ENCODE data around the gene ITGB4.
"Not testable (repeated sequence)": the region's sequence is repeated elsewhere in the genome, so short reads cannot be mapped to it uniquely, and the experiment has no call there.

ITGB4 gene

GRCh38 chr17:75773808-75774470 lies 52.7 kb downstream of the ITGB4 start:
- no peak for DNase-seq

GRCh38 chr17:75774471-75774990 lies 53.3 kb downstream of the ITGB4 start:
- no peak for DNase-seq

- DNase-seq, result no peak
These were observed 53.9 kb downstream of the ITGB4 start for GRCh38 chr17:75774991-75775668.

GRCh38 chr17:75776386-75777295 lies 55.4 kb downstream of the ITGB4 start:
- no peak for DNase-seq

- DNase-seq, result no peak
These were observed 56.1 kb downstream of the ITGB4 start for GRCh38 chr17:75777296-75777922.

- DNase-seq, result not testable (repeated sequence)
These were observed 57.0 kb downstream of the ITGB4 start for GRCh38 chr17:75778066-75778860.

GRCh38 chr17:75778861-75779249 lies 57.6 kb downstream of the ITGB4 start:
- no peak for DNase-seq

- DNase-seq, result peak; percentile 100
These were observed 58.2 kb downstream of the ITGB4 start for GRCh38 chr17:75779250-75779986.

- DNase-seq, result no peak
These were observed 59.0 kb downstream of the ITGB4 start for GRCh38 chr17:75779987-75780889.

GRCh38 chr17:75783069-75783783 lies 62.0 kb downstream of the ITGB4 start:
- no peak for DNase-seq

GRCh38 chr17:75783803-75784472 lies 62.7 kb downstream of the ITGB4 start:
- no peak for DNase-seq

- DNase-seq, result peak; percentile 99
These were observed 63.3 kb downstream of the ITGB4 start, which contains the start of gene UNK for GRCh38 chr17:75784473-75785015. Gene UNK (plus strand): TSS chr17:75784806. CDS start chr17:75784881, 75 bp downstream.

GRCh38 chr17:75785016-75785890 lies 64.0 kb downstream of the ITGB4 start:
- peak; percentile 86 to 89 for DNase-seq

GRCh38 chr17:75791254-75791653 lies 70.0 kb downstream of the ITGB4 start:
- no peak for DNase-seq

GRCh38 chr17:75793460-75793859 lies 72.2 kb downstream of the ITGB4 start:
- no peak for DNase-seq

- DNase-seq, result no peak
These were observed 74.8 kb downstream of the ITGB4 start for GRCh38 chr17:75795820-75796607.

- no peak for DNase-seq
These were observed 78.1 kb downstream of the ITGB4 start for GRCh38 chr17:75799402-75799801.
